GM21528 (cell line): ENCODE measurements around the gene AFF2.

ENCODE experiments used
- ATAC-seq: cut with Tn5 transposase; IDR thresholded peaks from one replicate; pipeline ENCODE4 v1.9.1; 2021; ENCODE audit warnings: mild to moderate bottlenecking, moderate library complexity; ENCODE audit not compliant: unreplicated experiment, low FRiP score

The AFF2 gene

DNA sequence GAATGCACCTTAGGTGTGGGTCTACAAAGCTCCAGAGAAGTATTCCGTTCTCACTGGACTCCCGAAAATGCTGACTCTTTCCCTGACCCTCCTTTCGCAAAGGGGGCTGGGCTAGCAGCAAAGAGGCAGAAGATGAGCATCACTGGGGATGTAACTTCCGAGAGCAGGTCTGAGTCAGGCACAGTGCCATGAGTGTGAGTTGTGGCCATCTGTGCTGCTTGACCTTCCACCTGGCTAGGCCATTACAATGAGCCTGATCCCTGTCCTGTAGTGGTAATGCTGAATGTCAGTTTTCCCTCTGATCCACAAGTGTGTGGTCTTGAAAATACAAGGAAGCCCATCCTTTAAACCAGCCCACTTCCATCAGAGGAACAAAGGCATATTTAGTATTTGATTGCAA lies 479.4 kb downstream of the AFF2 start:
- no peak for ATAC-seq

DNA sequence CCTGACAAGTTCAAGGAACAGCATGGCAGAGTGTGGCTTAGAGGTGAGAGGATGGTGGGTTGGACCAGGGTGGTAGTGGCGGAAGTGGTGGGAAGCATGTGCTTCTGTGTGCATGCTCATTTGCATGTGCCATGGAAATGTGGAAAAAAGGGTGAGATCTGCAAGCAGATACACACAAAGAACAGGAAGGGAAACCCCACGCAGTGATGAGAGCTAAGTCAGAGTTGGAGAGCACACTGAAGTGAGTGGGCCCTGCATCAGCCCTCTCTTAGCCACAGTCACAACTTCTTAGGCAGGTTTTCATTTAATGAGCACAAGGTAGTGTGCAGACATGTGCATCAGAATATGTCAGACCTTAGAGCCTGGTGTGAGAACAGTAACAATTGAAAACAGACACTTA lies 483.8 kb downstream of the AFF2 start:
- ATAC-seq, result no peak

DNA sequence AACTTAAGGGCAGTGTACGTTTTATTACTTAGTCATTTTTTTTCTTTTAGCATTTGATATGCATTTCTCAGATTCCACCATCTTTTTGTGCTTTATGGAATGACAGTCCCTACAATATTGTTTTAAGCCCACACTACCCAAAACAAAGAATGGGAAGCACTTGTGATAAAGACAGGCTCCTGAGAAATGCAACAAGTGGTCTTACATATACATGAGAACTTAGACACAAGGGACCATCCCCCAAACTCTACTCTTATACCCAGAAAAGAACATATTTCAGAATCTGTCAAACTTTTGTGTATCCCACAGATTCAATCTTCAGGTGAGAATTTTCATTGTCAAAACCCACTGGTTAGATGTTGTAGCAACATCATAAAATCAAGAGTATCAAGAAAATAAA lies 491.1 kb downstream of the AFF2 start:
- no peak for ATAC-seq

DNA sequence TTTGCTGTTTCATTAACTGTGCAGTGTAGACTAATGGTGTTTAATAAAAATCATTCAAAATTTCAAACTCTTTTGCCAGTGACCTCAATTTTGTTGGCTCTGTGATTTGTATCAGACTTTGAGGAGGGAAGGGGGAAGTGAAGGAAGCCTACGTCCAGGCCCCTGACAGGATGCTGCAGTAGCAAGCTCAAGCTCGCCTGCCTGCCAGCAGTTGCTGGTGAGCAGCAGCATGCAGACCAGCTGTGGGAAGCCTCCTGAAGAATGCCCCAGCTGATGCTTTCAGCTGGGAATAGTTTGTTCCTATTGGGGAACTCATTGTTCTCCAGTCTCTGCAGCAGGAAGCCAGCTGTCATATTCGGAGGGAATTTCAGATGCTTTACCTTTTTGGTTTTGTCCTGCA lies 495.2 kb downstream of the AFF2 start:
- no peak for ATAC-seq

DNA sequence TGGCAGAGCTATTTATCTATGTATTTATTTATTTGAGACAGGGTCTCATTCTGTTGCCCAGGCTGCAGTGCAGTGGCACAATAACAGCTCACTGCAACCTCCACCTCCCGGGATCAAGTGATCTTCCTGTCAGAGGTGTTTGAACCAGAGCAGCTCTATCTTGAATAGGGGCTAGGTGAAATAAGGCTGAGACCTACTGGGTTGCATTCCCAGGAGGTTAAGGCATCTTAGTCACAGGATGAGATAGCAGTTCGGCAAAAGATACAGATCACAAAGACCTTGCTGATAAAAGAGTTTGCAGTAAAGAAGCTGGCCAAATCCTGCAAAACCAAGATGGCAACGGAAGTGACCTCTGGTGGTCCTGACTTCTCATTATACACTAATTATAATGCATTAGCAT lies 501.9 kb downstream of the AFF2 start:
- ATAC-seq, result no peak

DNA sequence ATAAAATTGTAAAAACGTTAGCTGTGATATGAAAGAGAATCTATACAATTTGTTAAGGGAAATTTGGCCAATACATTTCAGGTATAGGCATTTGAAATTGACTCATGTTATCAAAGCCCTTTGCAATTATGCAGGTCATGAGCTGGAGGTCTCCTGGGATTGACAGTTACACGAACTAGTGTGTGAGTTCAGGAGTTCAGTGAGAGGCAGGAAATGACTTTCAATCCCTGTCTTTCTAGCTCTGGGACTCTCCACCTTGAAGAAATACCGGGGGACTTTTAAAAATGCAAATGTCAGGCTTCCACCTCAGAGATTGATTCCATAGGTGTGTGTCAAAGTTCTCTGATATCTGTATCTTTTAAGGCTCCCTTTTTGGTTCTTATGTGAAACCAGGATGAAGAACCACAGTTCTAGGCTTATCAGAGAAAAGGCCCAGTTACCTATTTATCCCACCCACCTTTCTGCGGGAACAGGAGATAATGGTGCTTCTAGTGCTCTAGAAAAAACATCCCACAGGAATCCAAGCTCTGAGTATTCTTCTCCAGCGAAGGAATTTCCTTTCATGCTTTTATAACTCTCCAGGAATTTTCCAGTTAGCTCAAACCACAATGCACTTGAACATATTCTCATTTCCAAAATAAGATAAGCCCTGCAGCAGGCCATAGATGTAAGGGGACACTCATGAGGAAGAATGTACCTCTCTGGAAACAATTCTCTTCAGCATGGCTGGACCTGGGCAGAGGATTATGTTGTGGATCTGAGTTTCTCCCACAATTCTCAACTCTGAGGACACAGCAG lies 503.6 kb downstream of the AFF2 start:
- ATAC-seq, result no peak

DNA sequence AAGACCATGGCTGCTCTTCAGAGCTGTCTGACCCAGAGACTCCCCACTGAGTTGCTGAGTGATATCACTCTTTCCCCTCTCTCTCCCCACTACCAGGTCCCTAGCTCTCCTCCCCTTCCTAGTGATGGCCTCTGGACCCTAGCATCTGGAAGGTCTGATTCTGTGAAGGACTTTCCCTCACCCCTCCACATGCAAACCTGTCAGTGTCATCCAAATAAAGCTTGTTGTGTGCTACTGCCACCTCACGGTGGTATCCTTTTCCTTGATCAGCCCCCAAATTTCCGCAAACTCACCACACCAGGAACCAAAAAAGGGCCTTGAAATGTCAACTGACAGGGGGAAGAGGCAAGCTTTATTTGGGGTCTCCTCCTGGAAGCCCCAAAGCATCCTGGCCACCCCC lies 504.5 kb downstream of the AFF2 start:
- no peak for ATAC-seq

DNA sequence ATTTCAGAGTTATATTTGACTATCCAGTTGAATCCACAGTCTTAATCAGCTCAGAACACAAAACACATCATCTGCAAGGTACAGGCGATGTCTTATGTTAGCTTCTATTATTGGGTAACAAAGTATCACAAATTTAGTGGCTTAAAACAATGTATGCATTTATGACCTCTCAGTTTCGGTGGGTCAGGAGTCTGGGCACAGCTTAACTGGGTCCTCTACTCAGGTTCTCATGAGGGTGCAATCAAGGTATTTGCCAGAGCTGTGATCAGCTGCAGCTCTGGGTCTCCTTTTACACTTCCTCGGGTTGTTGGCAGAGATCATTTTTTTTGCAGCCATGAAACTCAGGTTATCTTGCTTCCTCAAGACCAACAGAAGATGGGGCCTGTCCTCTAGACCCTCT lies 505.8 kb downstream of the AFF2 start:
- no peak for ATAC-seq

DNA sequence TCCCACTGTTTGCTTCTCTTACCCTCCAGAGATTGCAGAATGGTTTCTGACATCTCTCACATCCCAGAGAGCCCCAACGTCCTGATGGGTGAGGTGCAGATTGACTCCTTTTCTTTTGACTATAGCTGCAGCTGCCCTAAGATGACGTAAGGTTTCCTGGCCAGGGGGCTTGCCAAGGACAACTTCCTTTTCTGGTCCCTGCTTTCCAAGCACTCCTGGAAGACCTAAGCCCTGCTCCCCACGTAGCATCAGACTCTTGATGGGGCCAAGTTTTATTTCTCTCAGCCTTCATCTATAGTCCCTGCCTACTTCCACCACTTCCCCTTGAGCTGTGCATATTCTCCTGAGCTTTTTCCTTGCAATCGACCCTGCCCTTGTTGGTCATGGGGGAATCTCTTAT lies 507.0 kb downstream of the AFF2 start:
- ATAC-seq, result no peak

DNA sequence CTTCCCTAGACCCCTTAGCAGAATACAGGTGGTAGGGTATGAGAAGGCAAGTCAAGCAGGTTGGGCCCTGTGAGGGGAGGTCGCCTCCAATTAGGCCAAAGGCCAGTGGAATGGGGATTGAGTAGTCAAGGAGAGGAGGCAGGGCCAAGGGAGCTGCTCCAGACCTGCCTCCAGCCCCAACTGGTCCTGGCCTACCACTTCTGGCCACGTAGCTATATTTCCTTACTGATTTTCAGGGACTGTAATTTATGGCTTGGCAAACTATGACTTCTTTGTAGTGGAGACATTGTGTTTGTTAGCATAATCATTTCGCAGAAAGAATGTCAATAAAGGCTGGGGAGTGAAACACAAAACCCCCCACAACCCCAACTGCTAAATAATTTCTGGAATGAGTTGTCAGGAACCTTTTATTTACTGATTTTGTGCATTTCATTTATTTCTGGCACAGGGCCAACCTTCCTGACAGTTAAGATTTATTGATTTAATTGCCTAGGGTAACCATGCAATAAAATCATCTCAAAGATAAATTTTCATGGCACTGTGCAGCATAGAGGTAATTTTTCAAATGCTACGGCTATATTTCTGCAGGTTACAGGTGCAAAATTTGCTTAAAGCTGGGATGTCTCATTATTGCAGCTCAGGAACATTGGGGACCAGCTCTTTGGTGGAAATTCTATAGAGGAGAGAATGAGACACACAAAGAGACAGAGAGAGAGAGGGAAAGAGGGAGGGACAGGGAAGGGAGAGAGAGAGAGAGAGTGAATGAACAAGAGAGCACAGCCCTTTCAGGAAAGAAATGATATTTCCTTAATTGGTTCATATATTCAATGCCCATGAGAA lies 509.8 kb downstream of the AFF2 start:
- ATAC-seq, result no peak

DNA sequence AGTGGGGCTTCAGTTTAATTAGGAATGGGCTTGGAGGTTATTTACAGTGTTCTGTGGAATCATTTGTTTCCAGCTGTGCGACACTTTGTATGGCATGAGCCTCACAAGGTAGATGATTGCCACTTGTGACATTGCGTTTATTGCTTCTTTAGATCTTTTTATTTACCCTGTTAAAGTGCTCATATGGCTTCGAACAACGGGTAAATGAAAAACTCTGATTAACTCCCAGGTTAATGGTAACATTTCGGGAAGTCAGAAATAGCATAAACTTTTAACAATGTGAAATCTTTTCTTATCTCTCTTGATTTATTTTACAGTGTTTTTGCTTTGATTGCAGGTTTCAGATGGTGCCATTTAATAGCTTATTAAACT lies 510.4 kb downstream of the AFF2 start:
- no peak for ATAC-seq

DNA sequence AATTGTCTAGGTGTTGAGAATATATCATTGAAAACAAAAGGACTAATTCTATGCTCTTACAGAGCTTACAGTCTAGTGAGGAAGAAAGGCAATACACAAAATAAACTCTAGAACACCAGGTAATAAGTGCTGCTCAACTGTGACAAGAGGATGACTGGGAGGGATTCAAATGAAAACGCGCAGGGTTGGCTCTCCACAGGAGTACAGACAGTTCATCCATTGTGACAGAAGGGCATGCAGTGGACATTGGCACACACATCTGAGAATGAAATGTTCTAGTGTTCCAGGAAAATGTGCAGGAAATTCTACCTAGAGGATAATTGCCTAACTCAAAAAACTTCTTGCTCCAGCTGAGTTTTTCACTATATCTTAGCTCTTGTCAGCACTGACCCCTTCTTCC lies 512.7 kb downstream of the AFF2 start:
- ATAC-seq, result no peak

DNA sequence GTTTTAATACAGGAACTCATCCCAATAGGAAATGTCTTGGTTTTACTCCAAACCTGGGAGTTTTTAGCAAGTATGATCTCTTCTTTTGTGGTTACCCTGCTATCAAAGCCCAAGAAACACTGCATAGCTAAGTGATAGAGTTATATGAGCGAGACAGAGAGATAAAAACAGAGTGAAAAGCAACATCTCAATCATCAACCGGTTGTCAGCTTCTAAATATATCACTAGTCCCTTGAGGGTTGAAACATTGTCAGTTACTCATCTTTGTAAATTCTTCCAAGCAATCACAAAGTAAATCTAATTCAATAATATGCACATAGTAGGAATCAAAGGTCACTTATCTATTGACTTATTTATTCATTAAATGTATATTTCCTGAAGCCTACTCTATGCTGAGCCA lies 520.7 kb downstream of the AFF2 start:
- no peak for ATAC-seq

DNA sequence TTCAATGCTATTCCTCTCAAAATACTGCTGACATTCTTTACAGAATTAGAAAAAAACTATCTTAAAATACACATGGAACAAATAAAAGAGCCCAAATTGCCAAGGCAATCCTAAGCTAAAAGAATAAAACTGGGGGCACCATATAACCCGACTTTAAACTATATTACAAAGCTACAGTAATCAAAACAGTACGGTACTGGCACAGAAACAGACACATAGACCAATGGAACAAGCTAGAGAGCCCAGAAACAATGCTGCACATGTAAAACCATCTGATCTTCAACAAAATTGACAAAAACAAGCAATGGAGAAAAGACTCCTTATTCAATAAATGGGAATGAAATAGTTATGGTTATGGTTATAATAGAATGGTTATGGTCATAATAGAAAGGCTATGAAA lies 522.1 kb downstream of the AFF2 start:
- ATAC-seq, result no peak

DNA sequence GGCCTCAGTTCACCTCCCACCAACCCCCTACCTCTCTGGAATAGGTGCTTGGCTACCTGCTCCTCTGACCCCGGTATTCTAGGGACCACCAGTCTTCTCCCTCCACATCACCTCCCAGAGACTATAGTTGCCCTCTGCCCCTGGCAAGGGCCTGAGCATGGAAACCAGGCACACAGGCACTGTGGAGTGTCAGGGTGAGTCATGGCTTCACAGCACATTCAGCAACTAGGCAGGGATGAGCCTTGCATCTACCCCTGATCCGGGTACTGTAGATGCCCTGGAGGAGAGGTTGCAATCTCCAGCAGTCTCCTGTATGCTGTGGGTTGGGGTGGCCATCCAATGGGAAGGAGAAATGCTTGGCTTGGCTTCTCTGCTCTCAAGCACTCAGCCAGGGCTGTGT lies 532.0 kb downstream of the AFF2 start:
- ATAC-seq, result no peak

DNA sequence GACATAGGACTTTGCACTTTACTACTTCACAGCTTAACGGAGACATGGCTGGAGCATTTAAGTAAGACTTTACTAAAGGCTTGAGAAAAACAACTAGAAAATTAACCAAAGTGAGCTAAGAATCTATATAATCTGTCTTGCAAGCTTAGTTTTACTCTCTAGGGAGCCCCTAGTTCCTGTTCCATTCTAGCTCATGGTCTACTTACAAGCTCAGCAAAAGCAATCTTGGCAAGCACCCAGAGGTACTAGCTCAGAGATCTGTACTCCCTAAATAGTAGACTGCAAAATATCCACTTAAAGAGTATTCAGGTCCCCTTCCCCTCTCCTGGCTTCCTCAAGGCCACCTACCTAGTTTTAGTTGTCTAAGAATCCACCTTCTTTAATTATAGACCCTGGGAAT lies 535.7 kb downstream of the AFF2 start:
- no peak for ATAC-seq

DNA sequence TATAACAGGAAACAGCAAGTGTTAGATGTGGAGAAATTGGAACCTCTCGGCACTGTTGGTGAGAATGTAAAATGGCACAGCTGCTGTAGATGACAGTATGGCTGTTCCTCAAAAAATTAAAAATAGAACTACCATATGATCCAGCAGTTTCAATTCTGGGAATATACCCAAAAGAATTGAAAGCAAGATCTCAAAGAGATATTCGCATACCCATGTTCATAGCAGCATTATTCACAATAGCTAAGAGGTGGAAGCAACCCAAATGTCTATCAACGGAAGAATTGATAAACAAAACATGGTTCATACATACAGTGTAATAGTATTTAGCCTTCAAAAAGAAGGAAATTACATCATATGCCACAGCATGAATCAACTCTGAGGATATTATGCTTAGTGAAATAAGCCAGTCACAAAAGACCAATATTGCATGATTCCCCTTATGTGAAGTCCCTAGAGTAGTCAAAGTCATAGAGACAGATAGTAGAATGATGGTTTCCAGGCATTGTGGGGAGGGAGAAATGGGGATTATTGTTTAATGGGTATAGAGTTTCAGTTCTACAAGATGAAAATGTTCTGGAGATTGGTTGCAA lies 537.0 kb downstream of the AFF2 start:
- no peak for ATAC-seq

DNA sequence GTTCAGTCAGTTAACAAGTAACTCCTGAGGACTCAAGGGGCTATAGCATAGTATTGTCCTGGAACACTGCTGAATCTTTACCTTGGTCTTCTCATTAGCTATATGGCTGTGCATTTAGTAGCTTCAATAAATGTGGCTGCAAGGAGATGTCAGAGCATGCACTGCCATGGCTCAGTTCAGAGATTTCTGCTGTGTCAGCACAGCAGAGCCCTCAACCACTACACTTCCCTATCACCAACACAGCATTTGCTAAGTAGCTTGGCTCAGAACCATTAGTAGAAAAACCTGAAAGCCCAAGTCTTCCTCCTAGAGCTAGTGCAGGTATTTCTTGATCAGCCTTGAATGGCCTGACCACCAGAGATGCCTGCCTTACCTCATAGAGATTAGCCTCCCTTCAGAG lies 538.6 kb downstream of the AFF2 start:
- ATAC-seq, result no peak

DNA sequence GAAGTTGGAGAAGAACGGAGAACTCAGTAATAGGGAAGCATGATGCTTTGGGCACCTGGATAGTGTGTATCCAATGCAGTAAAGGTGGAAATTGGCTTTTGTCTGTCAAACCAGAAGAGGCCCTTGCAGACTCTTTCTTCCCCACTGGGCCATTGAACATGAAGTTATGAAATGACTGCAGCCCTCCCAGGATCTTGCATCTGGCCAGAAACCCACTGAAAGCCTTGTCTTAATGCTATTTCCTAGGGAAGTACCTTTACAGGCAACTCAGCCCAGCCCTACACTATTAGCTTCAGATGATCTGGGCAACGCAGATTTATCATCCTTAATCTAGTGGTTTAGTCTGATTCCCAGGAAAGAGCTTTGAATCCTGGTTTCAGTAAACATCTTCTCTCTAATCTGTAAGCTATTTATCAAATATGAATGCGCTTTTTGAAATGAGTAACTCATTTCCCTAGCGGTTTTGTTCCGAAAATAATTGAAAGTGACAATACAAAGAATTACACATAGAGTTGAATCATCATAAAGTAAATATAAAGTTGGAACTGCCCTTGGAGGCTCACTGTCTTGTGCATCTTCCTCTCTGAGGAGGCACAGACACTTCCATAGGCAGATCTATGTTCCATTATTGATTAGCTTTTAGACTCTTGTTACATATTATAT lies 540.6 kb downstream of the AFF2 start:
- no peak for ATAC-seq

DNA sequence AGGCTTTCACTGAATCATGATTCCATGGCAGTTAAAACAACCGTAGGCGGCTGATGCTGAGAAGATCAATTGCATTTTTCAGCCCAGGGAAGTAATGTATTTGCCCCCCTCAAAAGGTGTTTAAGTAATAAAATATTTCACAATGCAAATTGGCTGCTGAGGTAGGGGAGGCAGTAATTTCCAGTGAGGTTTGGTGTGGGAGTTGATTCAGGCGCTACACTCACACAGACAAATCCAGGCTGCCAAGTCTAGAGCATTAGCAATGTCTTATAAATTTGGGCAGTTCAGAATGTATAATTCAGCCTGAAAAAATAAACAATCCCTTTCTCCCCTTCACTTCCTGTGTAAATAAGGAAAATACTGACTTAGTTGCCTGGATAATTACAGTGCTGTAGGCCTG lies 543.0 kb downstream of the AFF2 start:
- no peak for ATAC-seq

DNA sequence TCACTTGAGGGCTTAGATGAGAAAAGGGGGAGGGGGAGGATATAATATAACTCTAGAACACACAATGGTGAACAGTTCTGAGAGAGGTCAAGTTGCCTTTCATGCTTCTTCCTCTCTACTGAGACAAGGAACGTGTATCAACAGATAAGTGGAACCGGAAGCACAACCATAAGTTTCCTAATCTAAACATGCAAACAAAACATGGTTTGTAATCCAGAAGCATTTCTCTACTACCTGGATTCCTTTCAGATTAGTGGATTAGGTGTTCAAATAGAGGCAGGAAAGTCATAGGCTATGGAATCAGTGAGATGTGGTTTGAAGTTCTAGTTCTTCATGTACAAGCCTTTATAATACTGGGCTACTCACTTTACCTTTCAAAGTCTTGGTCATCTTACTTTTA lies 544.1 kb downstream of the AFF2 start:
- ATAC-seq, result no peak
